GM21367 (cell line): Measurements from ENCODE around the gene OR1M1.

ENCODE experiments used
- ATAC-seq: cut with Tn5 transposase; IDR thresholded peaks from one replicate; pipeline ENCODE4 v1.9.1; 2021; ENCODE audit not compliant: unreplicated experiment

OR1M1 gene

DNA sequence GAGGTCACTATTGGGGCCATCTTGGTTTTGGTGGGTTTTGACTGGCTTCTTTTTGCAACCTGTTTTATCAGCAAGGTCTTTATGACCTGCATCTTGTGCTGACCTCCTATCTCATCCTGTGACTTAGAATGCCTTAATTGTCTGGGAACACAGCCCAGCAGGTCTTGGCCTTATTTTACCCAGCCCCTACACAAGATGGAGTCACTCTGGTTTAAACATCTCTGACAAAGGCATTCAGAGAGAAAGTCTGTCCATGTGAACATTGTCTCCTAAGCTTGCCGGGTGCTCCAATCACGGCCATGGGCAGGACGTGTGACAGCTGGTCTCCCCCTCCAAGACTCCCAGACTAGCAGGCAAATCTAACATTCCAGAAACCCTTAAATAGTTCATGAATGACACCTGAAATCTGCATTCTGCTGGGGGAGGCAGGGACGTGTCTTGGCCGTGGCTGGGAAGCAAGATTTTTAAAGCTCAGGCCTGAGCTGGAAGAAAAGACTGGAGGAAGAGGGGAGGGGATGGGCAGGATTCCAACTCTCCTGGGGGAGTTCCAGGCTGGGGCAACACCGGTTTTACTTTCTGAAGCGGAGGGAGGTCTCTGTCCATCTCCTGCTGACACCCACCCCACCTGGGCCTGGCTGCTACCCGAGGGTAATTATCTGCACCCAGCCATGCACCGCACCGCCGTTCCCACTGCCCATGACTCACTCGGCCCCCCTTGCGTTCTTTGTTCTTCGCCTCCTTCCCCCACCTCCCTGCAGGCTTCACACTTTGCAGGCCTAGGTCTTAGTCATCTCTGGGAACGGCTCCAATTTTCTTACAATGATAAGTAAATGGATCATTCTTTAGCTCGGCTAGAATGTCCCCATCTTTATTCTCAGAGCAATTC is 11.6 kb upstream of the OR1M1 start:
- ATAC-seq, result no peak

DNA sequence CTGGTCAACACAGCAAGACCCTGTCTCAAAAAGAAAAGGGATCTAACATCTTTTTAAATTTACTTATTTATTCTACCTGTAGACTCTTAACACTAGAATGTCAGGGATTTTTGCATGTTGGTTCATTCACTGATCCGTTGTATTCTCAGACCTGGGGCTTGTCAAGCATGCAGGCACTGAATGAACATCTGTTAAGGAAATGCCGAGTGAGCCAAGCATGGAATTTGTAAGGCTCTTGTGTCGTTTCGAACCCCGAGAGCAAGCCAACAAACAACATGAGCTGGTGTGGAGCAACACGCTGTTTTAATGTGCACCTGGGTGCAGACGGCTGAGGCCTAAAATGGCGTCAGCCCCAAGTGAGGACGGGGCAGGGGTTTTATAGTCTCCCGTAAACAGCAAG is 10.0 kb upstream of the OR1M1 start:
- no peak for ATAC-seq

DNA sequence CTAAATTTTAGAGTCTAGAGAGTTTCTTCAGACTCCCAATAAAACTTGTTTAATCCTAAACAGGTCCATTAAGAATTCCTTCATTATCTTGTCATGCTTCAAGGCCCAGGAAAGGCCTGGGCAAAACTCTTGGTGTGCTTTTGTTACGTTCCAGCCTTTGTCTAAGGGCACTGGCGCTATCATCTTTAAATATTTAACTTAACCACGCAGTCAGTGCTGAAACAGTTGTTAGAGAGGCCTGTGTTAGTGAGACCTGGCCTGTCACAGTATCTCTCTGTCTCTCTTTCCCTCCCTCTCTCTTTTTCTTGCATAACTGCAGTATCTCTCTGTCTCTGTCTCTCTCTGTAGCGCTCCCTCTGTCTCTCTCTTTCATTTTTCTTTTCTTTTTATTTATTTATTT is 8.2 kb upstream of the OR1M1 start:
- ATAC-seq, result no peak

DNA sequence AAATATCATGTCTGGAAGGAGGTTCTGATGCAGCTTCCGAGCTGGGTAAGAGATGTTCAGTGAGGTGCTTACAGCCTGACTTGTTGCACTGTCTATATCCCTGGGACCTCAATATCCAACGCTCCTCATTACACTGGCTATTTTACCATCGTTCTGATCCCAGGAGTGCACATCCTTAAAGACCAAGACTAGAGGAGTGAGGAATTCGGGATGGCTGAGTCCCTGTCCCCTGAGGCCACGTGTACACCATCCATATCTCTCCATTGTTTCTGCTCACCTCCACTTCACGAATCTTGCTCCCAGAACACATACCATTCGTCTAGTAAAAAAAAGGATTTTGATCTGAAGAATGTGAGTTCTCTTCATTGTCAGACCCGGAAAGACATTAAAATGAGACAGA is 20.5 kb downstream of the OR1M1 start, which contains the start of gene OR7G2:
Gene OR7G2, minus strand, starts transcription at position 101 of the 400 bp plus-strand sequence. CDS start 4,232 bp downstream, outside the sequence.
- no peak for ATAC-seq

DNA sequence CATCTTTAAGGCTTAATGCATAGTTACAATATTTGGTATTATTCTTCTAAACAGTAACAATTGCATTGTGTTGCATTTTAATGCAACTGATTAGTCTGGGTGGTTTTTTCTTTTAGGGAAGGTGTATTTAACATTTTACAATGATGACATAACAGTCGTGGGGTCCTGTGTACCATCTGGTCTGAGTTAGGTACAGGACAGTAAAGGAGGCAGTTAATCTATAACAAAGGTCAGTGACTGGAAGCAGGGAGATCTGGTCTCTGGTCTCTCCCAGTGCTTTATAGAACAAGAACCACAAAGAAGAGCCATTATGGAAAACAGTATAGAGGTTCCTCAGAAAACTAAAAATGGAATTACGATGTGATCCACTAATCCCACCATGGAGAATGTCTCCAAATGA is 23.1 kb downstream of the OR1M1 start:
- no peak for ATAC-seq

DNA sequence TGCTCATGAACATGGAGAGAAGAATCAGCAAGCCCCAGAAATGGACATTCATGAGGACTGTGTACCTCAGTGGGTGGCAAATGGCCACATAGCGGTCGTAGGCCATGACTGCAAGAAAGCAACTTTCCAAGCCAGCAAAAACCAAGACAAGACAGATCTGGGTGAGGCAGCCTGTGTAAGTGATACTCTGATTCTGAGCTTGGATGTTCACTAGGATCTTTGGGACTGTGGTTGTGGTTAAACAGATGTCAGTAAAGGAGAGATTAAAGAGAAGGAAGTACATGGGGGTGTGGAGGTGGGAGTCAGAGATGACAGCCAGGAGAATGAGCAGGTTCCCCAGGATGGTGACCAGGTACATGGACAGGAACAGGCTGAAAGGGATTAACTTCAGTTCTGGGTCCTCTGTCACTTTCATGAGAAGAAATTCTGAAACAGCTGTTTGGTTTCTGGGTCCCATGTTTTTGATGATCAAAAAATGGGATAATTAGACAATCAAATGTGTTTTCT is 28.5 kb downstream of the OR1M1 start, which contains the start of gene OR7G1:
Gene OR7G1, minus strand, starts transcription at position 457 of the 507 bp plus-strand sequence. Its CDS starts 0 bp downstream, at position 457.
- no peak for ATAC-seq

DNA sequence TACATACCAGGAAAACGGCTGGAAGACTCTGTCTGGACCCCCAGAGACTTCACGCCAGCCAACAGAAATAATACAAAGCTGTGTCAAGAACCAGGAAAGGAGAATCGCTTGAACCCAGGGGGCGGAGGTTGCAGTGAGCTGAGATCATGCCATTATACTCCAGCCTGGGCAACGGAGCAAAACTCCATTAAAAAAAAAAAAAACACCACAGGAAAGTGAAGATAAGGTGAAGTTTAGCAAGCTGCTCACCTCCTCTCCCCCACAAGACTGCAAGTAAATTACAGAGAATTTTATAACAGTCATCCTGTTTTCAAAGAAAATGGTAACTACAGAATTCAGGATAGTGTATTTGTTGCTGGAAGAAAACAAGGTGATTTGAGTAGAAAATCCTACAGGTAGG is 29.7 kb downstream of the OR1M1 start:
- no peak for ATAC-seq

DNA sequence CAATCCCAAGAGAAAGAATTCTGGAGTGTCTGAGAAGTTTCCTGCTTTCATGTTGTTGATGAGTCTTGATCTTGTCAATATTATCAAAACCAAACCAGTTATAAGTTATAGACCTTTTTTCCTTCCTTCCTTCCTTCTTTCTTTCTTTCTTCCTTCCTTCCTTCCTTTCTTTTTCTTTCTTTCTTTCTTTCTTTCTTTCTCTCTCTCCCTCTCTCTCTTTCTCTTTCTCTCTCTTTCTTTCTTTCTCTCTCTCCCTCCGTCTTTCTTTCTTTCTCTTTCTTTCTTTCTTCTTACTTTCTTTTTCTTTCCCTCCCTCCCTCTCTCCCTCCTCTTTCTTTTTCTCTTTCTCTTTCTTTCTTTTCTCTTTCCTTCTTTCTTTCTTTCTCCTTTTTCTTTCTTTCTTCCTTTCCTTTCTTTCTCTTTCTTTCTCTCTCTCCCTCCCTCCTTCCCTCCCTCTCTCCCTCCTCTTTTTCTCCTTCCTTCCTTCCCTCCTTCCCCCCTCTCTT is 40.1 kb downstream of the OR1M1 start, which contains the start of gene OR7G3:
Gene OR7G3, minus strand, starts transcription at position 51 of the 506 bp plus-strand sequence. Its CDS starts 0 bp downstream, at position 51.
- ATAC-seq, result no peak

DNA sequence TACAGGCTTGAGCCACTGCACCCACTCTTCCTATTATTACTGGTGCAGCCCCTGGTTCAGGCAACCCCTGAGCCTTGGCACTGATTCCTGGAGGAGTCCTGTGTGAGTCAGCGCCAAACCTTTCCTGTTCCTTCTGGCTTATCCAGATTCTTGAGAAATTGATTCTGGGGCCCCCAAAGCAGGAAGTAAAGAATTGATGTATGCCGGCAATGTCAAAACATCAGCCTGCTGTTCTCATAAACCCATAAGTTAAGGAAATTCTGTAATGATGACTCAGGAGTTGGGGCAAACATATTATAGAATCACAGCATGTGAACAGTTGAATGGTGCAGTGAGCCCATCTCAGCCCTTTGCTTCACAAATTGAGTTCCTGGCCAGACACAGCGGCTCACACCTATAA is 41.3 kb downstream of the OR1M1 start:
- ATAC-seq, result no peak

DNA sequence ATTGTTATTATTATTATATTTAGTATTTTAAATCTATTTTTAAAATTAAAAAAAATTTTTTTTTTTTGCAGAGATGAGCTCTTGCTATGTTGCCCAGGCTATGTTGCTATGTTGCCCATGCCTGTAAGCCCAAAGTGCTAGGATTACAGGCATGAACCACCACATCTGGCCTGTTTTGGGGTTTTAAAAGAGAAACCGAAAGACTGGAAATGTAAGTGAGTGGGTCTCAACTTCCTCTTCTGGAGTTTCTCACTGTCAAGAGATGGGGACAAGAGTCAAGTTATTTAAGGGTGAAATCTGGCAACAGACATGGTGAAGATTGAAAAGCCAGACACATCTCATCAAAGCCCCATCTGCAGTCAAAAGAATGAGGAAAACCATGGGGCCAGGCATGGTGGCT is 44.1 kb downstream of the OR1M1 start:
- ATAC-seq, result no peak

DNA sequence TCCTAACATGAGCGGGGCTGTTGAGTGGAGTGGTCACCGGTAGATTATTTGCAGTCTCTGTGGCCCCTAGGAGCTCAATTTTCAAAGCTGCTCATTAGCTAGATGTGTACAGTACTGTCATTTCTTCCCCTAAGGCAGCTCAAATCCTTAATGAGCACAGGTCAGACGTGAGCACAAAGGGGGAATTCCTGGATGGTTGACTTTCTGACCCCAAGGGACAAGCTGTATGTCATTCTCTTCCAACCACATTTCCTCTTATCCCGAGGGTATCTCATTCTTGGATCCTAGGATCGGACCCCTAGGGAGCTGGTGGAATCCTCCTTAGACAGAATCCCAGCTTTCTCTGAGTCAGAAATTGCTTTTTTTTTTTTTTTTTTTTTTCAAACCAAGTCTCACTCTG is 45.6 kb downstream of the OR1M1 start:
- no peak for ATAC-seq

DNA sequence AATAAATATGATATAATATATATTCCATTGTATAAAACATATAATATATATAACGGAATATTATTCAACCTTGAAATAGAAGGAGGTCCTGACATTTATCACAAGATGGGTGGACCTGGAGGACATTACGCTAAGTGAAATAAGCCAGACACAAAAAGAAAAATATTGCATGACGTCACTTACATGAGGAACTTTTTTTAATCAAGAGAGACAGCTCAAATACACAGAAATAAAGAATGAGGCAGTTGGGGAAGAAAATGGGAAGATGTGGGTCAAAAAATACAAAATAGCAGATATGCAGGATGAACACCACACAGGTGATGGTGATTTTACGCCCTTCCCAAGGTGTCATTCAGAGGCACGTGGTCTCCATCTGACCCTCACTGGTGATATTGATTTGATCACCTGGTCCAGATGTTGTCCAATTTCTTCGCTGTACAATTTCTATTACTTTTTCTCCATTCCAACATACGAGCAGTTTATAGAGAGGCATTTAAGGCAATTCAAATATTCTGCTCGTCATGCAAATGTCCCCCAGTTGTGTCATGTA is 52.8 kb downstream of the OR1M1 start:
- peak; percentile 15 for ATAC-seq

DNA sequence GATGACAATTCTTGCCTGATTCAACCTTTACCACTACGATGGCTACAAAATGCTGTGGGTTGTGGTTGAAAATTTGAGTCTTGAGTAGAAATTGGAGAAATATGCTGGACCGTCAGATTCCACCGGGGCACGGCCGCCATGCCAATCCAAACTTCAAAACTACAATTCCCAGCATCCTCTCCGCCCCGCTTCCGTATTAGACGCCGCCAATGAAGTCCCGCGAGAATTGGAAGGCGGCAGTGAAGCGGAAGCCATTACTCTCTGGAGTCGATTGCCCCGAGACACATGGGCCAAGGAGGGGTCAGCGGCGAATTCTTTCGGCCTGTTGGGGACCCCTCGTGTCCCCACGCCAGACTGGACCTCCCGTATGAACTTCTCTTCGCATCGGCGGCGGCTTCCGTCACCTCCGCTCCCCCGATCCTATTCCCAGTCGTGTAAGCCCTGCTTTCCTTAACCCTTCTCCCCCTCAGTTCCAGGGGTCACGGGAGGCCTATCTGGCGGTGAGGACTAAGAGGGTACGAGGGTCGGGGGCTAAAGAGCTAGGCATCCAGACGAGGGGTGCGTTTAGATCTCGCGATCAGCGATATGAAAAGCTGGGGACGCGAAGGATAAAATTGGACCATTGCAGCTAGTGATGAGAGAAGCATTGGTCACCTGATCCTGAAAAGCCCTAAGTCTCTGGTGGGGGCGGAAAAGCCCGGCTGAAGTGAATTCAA is 53.5 kb downstream of the OR1M1 start, which contains the start of gene ZNF317:
Gene ZNF317, plus strand, starts transcription at position 239 of the 716 bp plus-strand sequence. CDS start 15,620 bp downstream, outside the sequence.
- peak; percentile 75 for ATAC-seq

DNA sequence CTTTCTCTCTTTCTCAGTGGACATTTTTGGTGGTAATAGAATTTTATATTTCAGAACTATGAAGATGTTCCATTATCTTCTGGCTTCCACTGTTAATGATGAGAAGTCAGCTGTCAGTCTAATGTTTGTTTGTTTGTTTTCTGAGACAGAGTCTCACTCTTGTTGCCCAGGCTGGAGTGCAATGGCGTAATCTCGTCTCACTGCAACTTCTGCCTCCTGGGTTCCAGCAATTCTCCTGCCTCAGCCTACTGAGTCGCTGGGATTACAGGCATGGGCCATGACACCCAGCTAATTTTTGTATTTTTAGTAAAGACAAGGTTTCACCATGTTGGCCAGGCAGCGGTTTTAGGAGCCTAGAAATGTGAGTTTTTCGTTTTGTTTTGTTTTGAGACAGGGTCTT is 58.1 kb downstream of the OR1M1 start:
- no peak for ATAC-seq
